Stimulated activated CD8-positive, alpha-beta memory T cell treated with anti-CD3 and anti-CD28 coated beads, Interleukin-7, amount 100 ng/mL, for 4 hours (primary cell): ENCODE results near the gene SUSD2.
"Not testable (repeated sequence)": the region's sequence is repeated elsewhere in the genome, so short reads cannot be mapped to it uniquely, and the experiment has no call there.

ENCODE experiments used
- DNase-seq, 2 donors: peaks; one replicate each; pipeline ENCODE4 v3.0.0-alpha.2; 2020; ENCODE audit warnings: low read depth in 2 of 2

The SUSD2 gene, protein sequence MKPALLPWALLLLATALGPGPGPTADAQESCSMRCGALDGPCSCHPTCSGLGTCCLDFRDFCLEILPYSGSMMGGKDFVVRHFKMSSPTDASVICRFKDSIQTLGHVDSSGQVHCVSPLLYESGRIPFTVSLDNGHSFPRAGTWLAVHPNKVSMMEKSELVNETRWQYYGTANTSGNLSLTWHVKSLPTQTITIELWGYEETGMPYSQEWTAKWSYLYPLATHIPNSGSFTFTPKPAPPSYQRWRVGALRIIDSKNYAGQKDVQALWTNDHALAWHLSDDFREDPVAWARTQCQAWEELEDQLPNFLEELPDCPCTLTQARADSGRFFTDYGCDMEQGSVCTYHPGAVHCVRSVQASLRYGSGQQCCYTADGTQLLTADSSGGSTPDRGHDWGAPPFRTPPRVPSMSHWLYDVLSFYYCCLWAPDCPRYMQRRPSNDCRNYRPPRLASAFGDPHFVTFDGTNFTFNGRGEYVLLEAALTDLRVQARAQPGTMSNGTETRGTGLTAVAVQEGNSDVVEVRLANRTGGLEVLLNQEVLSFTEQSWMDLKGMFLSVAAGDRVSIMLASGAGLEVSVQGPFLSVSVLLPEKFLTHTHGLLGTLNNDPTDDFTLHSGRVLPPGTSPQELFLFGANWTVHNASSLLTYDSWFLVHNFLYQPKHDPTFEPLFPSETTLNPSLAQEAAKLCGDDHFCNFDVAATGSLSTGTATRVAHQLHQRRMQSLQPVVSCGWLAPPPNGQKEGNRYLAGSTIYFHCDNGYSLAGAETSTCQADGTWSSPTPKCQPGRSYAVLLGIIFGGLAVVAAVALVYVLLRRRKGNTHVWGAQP

DNA sequence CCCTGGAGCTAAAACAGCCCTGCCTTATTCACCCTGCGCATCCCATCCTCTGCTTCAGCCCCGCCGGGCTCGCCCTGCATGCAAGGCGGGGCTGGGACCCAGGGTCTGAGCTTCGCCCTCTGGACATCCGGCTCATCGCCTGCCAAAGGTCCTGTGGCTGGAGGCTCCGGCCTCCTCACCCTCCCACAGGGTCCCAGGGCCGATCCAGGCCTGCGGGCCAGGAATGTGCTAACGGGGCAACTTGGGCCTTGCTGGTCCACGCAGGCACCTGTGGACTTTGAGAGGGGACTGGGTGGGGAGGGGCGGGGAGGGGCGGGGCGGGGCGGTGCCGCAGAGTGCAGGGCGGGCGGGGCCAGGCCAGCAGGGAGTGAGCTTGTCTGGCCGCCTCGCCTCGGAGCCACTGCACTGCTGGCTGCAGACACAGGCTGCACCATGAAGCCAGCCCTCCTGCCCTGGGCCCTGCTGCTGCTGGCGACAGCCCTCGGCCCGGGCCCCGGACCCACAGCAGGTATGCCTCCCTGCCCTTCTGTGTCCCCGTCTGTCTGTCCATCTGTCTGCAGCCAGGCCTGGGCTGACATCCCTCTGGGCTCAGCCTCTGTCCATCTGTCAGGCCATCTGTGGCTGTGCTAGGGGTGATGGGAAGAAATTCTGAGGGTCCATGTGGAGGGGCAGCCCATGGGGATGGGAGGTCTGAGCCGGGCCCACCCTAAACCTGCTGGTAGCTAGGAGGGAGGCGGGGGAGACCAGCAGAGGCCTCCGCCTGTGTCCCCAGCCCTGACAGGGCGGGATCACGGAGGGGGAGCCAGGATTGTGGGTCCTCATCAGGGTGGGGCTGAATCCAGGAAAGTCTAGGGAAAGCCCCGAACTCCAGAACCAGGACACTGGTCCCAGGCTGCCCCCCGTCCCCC, at the start of gene SUSD2:
TSS of gene SUSD2 (plus strand) at position 400 of the 908 bp plus-strand sequence. CDS start at position 433, 33 bp downstream.
- DNase-seq = no peak

DNA sequence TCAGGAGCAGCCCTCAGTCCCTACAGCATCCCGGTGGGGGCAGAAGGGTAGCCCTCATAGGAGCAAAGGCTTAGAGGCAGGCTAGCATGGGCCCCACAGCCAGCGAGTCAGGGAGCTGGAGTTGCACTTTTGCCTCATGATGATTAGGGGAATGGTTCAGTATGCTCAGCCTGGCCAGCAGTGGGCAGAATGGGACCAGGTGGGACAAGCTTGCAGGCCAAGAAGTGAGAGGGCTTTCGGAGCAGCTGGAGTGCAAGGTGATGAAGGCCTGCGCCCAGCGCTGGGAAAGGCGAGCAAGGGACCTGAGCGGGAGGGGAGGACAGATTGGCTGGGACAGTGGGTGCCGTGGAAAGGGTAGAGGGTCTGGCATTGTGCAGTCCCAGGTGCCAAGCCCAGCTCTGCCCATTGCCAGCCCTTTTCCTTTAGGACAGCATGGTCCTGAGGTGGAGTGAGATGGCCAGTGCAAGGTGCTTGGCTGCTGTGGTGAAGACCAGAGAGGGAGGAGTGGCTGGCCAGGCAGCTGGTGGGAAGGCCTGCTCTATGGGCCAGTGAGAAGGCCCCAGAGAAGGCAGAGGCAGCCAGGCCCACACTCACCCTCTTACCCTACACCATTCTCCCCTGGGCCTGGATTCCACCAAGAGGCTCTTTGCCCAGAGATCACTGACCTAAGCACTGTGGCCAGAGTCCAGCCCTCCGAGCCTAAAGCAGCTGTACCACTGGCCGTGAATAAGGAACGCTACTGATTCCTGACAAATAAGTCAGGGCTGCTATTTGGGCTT, 47.9 kb upstream of the SUSD2 start:
- peak in 1 of 2 donors; percentile 12 for DNase-seq

DNA sequence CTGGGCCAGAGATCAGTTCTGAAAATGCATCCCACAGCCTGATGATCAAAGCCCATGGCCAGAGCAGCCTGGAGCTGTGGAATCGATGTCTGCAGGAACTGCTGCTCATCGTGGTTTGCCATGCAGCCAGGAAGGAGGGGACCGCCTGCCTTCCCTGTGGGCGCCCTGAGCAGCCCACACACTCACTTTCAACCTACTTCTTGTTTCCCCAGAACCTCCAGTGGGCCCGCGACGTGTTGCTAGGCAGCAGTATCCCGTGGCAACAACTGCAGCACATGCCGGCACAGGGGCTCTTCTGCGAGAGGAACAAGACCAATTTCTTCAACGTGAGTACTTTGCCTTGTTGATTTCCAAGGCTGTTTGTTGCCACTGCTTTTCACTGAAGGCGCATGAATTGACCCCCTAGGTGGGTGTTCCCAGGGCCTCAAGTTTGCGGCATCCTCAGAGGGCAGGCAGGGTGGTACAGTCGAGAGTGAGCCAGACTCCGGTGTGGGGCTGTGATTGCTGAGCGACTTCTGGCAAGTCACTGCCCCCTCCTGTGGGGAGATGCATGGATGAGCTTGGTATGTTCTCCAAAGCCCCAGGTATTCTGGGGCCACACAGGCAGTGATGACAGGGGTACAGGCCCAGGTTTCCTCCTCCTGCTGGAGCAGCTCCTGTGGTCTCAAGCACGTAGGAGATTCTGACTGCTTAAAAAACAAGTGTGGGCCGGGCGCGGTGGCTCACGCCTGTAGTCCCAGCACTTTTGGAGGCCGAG, 47.0 kb upstream of the SUSD2 start:
- DNase-seq = peak; percentile 84

DNA sequence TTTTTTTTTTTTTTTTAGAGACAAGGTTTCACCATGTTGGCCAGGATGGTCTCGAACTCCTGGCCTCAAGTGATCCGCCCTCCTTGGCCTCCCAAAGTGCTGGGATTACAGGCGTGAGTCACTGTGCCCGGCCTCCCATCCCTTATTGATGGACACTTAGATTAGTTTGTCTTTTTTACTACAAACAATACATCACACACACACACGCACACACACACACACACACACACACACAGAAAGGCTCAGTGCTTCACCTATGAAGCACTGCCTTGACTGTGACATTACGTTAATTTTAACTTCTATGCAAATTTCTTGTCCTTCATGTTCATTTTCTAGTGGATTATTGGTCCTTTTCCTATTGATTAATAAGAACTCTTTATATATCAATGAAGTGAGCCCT, 44.8 kb upstream of the SUSD2 start:
- DNase-seq = not testable (repeated sequence)

DNA sequence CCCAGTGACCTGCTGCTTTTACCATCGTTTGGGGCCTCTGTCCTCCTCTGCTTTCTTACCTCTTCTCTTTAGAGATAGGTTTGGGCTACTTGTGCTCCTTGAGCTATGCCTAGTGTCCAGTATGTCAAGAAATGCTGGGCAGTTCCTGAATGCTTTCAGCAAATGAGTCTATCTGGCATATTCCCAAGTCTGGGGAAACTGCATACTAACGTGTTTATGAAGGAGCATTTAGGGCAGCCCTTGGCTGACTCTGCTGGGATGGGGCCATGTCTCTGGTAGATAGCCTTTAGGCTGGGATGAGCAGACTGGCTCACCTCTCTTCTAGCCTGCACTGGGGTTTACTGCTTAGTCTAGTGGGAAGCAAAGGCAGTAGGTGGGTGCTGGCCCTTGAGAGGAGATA, 43.7 kb upstream of the SUSD2 start:
- no peak for DNase-seq

DNA sequence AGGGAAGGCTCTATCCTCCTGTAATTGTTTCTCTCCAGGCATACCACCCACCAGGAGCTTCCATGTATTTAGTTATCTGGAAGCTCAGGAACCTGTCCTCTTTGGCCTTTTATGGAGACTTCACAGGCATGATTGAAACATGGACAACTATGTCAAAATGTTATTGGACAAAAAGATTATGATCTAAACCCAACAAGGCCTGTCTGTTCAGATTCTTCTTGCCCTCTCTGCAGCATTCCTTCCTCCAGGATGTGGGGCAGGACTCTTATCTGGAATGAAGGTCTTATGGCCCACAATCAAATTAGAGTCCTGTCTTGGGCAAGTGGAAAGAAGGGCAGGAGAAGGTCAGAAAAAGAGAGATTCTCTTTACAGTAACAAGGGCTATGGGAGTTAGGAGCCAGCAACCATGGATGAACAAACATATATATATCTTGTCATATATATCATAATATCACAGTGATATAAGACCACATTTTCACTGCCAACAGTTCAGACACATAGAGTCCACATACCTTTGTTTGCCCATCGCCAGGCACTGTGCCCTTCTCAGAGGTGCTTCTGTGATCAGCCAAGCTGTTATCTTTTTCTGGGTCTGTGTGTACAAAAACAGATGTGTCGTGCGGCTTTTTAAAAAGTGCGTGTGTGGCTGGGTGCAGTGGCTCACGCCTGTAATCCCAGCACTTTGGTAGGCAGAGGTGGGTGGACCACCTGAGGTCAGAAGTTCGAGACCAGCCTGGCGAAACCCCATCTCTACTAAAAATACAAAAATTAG, 42.5 kb upstream of the SUSD2 start:
- no peak for DNase-seq

DNA sequence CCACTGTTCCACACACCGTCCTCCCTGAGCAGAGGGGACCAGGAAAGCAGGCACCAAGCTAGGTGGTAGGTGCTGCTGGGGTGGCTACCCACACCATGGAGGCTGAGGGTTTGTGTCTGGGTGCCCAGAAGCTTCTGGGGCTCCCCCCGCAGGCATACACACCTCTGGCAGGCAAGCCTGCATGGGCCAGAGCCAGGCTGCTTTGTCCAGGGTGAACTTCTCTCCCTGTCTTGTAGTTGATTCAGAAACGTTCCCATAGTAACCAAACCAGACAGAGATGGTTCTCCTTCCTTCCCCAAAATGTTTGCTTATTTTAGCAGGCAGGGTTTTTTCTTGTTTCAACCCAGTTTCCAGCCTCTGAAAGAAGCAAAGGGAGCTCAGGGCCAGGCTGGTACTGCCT, 40.9 kb upstream of the SUSD2 start:
- no peak for DNase-seq

DNA sequence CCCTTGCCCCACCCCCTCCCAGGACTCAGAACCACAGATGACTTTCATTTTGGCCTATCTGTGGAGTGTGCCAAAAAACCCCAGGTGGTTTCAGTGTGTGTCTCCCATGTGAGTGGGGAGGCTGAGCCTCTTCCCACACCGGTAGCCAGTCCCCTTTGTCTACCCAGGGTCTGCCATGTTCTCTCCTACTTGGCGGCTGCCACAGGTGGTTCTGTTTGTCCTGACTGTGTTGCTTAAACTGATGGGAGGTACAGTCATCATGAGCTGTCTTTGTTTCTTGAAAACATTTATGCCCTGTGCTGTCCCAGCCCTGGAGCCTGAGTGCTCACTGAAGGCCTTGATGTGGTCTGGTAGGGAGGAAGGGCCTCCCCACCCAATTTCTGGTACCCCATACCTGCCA, 39.7 kb upstream of the SUSD2 start:
- DNase-seq = no peak

DNA sequence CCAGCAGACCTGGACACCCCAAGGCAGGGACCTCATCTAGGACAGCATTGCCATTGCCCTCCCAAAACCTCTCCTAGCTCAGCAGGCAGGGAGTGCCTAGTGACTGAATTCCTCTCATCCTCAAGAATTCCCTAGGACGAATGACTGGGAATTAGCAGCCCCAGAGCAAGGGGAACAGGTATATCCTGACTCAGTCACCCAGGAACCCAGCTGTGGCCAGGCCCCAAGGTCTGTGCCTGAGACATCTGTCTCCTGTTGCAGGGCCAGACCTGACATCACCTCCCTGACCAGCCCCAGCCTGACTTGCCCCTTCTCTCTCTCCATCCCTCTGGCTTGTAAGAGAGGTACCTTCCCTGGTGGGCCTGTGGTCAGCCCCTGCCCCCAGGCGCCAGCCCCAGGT, 39.0 kb upstream of the SUSD2 start:
- DNase-seq = no peak

DNA sequence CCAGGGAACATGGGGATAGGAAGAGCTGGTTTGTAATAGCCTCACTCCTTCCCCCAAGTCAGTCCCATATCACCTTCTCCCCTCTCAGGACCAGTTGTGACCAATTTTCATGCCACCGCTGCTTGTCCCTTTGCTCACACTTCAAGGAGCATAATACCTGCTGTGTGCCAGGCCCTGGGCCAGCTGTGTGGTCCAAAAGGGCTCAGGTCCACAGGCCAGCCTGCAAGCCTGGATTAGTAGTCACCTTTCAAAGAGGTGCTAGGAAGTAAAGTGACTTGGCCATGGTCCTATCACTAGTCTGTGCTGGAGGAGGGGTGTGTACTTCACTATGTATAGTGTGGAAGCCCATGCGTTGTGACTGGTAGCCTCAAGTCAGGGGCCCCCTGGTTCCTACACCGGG, 38.5 kb upstream of the SUSD2 start:
- DNase-seq = no peak

DNA sequence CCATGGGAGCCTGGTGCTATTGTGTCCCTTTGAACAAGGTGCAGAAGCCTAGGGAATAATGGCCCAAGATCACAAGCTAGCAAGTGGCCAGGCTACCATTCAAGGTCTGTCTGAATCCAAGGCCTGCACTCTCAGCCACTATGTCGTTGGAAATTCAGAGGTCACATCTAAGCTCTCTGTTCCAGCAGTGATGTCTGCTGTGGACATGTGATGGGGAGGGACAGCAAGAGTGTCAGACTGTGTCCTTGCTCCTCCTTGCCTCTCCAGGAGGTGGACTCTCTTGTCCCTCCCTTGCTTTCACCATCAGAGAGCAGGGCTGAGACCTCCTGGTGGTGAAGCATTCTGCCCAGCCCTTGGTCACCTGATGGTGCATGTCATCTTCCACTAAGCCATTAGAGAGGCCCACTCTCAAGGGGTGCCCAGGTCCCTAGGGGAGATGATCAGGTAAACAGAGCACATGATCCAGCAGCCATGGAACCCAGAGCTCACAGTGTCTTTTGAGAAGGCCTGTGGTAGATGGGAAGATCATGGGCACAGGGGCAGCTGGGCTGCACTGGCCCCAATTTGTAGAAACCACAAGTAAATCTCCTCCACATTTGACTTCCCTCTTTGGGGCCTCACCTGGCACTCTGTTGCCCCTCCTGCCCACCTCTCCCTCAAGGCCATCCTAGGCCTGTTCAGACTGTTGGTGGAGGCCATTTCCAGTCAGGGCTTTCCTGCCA, 37.1 kb upstream of the SUSD2 start:
- no peak for DNase-seq

DNA sequence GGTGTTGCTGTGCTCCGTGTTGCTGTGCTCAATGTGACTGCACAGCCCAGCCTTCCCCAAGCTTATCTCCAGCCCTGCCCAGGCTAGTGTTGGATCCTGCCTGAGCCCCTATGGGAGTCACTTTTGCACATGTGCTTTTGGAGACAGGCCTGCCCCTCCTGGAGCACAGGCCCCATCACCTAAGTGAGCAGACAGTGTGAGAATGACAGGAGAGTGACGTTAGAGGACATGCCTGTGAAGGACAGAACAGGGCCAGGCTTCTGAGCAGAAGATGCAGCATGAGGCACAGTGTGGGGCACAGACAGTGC, 36.6 kb upstream of the SUSD2 start:
- no peak for DNase-seq

DNA sequence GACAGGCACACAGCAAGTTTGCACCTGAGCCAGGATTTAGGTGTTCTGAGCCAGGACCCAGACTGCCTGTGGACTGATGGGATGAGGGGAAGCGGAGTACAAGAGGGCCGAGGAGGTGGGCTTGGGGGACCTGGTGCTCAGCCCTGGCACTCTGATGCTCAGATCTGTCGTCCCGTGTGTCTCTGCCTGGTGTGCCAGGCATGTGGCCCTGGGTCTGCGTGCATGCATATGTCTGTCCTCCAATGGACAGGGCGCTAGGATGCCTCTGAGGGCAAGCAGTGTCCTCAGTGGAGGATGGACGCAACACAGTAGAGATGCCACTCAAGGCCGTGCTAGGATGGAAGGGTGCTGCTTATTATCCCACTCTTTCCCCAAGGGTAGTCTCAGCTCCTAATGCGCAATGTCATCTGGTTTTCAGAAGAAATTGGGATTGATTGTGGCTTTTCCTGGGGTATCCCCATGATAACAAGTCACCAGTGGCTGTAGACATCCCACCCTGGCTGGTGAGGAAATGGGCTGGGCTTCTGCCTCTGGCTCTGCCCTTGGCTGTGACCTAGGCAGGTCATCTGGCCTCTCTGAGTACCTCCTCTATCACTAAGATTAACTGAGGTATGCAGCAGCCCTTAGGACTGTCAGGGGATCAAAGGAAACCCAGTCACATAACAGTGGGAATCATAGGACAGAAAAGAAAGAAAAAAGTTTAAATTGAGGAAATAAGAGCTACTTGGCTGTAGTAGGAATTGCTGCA, 35.7 kb upstream of the SUSD2 start:
- no peak for DNase-seq

DNA sequence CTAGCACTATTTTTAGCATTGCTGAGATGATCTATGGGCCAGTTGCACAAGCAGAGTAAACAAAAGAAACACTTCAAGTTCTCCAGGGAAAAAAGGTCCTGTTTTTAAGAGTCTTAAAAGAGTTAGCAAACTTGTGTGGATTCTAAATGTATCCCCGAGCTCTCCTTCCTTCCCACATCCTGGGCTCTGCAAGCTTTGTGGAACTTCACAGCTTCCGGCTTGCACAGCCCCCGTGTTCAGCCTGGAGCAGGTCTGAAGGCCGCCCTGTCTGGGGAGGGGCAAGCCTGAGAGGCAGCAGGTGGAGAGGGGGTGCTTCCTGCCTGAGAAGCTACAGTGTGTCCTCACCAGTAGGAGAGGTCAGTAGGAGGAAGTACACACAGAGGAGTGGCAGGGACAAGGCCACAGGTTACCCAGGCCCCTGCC, 35.1 kb upstream of the SUSD2 start:
- DNase-seq = no peak

DNA sequence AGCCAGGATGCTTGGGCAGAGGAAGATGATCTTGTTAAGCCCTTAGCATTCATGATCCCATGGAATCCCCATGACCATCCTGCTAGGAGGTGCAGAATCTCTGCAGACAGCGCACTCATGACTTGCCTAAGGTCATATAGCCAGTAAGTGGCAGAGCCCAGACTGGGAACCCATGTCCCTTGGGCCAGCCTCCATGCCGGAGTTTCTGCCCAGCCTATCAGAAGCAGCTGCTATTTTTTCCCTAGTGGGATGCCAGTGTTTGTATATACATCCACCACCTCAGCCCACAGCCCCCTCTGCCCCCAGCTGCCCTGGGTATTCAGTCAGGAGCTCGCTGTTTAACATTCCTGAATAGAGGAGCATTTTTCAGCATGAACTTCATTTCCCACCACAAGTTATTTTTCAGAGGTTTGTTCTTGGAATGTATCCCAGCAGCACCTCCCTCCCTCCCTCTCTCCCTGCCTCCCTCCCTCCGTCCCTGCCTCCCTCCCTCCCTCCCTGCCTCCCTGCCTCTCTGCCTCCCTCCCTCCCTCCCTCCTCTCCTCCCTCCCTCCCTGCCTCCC, 34.4 kb upstream of the SUSD2 start:
- no peak for DNase-seq

DNA sequence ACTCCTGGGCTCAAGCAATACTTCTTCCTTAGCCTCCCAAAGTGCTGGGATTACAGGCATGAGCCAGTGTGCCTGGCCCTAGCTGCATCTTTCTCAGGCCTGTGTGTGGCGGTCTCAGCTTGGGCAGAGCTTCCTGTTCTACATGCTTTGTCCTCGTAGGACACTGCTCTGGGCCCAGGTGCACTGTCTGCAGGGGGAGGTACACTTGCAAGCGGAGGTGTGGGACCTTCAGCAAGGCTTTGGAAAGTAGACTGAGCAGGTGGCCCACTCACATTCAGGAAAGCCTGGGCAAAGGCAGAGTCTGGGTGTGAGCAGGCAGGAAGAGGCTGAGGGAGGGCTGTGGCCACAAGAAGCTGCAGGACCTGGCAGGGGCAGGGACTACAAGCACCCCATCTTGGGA, 33.6 kb upstream of the SUSD2 start:
- DNase-seq = no peak

DNA sequence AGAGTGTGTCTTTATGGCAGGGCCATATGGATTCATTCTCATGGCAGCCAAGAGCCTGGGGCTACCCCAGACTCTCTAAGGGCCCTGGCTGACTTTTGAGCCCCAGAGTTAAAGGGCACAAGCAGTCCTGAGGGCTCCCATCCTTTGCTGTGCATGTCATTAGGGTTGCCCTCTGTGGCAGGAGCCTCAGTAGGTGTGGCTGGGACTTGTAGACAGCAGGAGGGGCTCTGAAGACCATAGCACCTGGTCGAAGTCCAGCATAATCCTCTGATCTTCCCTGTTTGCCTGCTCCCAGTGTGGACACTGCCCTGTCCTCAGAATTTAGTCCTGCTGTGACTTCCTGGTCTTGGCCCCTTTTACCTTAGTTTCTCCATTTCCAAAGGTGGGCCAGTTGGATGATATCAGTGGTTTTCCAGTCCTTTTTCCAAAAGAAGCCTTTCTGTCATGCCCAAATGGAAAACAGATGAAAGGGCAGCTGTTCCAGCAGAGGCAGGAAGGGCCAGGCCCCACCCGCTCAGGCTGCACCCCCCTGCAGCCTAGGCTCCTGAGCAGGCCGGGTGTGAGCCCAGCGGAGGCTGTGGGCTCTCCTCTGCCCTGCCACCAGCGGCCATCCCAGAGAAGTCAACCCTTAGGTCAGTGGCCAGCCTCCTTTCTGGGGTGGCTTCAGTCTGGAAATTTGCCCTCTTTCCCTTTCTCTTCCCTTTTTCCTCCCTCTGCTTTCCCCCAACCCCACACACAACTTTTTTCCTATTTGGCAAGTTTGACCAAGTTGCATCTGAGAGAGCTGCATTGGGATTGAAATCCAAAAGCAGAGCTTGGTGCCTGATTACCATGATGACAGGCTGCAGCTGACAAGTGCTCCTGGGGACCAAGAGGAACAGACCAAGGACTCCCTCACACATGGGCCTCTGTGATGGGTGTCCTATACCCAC, 32.8 kb upstream of the SUSD2 start:
- no peak for DNase-seq
